Stimulated activated naive B cell treated with anti-CD40 and anti-IgM and Interleukin-4, amounts not matched to agents 10 μg/mL and 1 μg/mL and 100 μg/mL, for 72 hours (primary cell): ENCODE results near the gene ABI2.
"Not testable (repeated sequence)": the region's sequence is repeated elsewhere in the genome, so short reads cannot be mapped to it uniquely, and the experiment has no call there.

Source experiments
- ATAC-seq, 2 donors: fragments of 150-1000 bp; cut with Tn5 transposase; replicated peaks; 2 replicates each; pipeline ENCODE4 v1.10.0; 2021; ENCODE audit warnings: moderate library complexity in 1 of 2
- DNase-seq: peaks from one replicate; pipeline ENCODE4 v3.0.0; 2021
- H3K27ac Mint-ChIP-seq: one replicate; pipeline ENCODE4 v1.8.0; 2022; ENCODE audit warnings: mild to moderate bottlenecking, mixed read lengths
- H3K27me3 Mint-ChIP-seq, 2 donors: one replicate each; pipeline ENCODE4 v1.8.0; 2022; ENCODE audit warnings: mixed read lengths in 2 of 2
- H3K36me3 Mint-ChIP-seq, 2 donors: one replicate each; pipeline ENCODE4 v1.8.0; 2022; ENCODE audit warnings: mixed read lengths in 2 of 2, mild to moderate bottlenecking in 1 of 2
- H3K4me1 Mint-ChIP-seq, 2 donors: one replicate each; pipeline ENCODE4 v1.8.0; 2022; ENCODE audit warnings: mixed read lengths in 2 of 2, mild to moderate bottlenecking in 1 of 2
- H3K4me3 Mint-ChIP-seq, 2 donors: one replicate each; pipeline ENCODE4 v1.8.0; 2022; ENCODE audit warnings: mild to moderate bottlenecking in 2 of 2, mixed read lengths in 2 of 2, moderate library complexity in 1 of 2
- H3K9me3 Mint-ChIP-seq, 2 donors: one replicate each; pipeline ENCODE4 v1.8.0; 2022; ENCODE audit warnings: mixed read lengths in 2 of 2, mild to moderate bottlenecking in 1 of 2

The ABI2 gene

DNA sequence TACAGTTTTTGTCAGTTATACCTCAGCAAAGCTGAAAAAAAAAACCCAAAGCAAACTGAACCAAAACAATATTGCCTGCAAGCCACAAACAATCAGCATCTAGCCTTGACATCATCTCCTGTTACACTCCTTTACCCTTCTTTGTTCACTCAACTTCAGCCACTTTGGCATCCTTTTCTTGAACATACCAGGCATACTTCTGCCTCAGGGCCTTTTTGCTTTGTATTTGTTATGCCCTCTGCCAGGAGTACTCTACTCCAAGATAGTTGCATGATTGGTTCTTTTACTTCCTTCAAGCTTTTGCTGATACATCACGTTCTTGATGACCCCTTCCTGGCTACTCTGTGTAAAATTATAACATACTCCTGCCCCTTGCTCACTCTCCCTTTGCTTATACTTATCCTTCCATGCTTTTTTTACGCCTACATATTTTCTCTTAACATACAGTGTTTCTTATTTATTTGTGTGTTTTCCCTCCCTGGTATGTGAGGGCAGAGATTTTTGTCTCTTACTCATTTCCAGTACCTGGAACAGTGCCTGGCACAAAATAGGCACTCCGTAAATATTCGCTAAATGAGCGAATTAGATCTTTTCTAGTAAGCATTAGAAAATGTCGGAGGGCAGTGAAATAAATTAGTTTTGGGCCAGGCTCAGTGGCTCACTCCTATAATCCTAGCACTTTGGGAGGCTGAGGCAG, 12.7 kb downstream of the ABI2 start:
- H3K4me1 Mint-ChIP-seq = no peaks in the 10 kb centered on the region
- no peaks in the 10 kb centered on the region for H3K27me3 Mint-ChIP-seq
- DNase-seq (no peak), ATAC-seq (no peak)
- H3K9me3 Mint-ChIP-seq = no peaks in the 10 kb centered on the region
- peaks cover 14% of the 10 kb centered on the region in 2 donors for H3K36me3 Mint-ChIP-seq
- no peak overlapping the region for H3K27ac Mint-ChIP-seq
- no peak overlapping the region for H3K4me3 Mint-ChIP-seq

- Mint-ChIP-seq H3K27ac (no peak overlapping the region), H3K27me3 (no peaks in the 10 kb centered on the region), H3K4me1 (no peaks in the 10 kb centered on the region), H3K4me3 (no peak overlapping the region), H3K36me3 (peaks cover 11 to 16% of the 10 kb centered on the region in 2 donors), H3K9me3 (no peaks in the 10 kb centered on the region)
- DNase-seq (no peak), ATAC-seq (no peak)
Measured at GRCh38 chr2:203341741-203342310, 13.6 kb downstream of the ABI2 start.

DNA sequence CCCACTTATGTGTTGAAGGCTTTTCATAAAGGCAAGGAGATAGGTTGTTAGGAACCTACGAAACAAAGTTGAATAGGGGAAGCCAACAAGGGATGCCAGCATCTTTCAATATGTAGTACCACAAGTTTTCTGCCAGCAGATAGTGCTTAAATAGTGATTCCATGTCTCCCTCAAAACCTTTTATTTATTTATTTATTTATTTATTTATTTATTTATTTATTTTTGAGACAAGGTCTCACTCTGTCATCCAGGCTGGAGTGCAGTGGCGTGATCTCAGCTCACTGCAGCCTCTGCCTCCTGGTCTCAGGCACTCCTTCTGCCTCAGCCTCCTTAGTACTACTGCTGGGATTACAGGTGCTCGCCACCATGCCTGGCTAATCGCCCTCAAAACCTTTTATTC, 14.2 kb downstream of the ABI2 start:
- DNase-seq, H3K4me1 Mint-ChIP-seq: not testable (repeated sequence)

GRCh38 chr2:203344667-203345066, 16.5 kb downstream of the ABI2 start:
- Mint-ChIP-seq H3K27ac (no peak overlapping the region), H3K4me3 (no peak overlapping the region), H3K9me3 (no peaks in the 10 kb centered on the region), H3K4me1 (no peaks in the 10 kb centered on the region), H3K36me3 (peaks cover 12 to 15% of the 10 kb centered on the region in 2 donors), H3K27me3 (no peaks in the 10 kb centered on the region)
- ATAC-seq (no peak), DNase-seq (no peak)

More for the DNA sequence above, 14.2 kb downstream of the ABI2 start:
- peaks cover 11 to 16% of the 10 kb centered on the region in 2 donors for H3K36me3 Mint-ChIP-seq
- not testable (repeated sequence) for H3K27me3 Mint-ChIP-seq, H3K27ac Mint-ChIP-seq, H3K4me3 Mint-ChIP-seq, H3K9me3 Mint-ChIP-seq, ATAC-seq

- no peaks in the 10 kb centered on the region for H3K9me3 Mint-ChIP-seq
- no peak for DNase-seq
- no peaks in the 10 kb centered on the region for H3K27me3 Mint-ChIP-seq
- no peak overlapping the region for H3K4me3 Mint-ChIP-seq
- no peaks in the 10 kb centered on the region for H3K4me1 Mint-ChIP-seq
- no peak for ATAC-seq
- no peak overlapping the region for H3K27ac Mint-ChIP-seq
- H3K36me3 Mint-ChIP-seq = peaks cover 12 to 13% of the 10 kb centered on the region in 2 donors
Measured at GRCh38 chr2:203346612-203347011, 18.4 kb downstream of the ABI2 start.

DNA sequence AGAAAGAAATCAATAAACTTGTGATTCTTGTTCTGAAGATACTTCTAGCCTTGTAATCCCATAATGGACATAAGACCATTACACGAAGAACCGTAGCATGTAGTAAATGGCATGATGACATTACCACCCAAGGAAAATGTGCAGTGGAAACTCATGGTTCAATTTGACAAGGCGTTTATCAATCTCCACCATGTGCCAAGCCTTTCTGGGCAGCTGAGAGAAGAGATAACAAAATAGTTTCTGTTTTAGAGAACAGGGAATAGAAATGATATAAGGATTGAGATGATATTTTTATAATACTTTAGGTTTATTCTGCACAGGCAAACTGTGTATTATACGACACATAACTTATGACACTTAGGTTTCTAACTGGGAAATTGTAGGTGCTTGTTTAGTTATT, 19.2 kb downstream of the ABI2 start:
- H3K9me3 Mint-ChIP-seq = no peaks in the 10 kb centered on the region
- ATAC-seq (no peak), DNase-seq (no peak)
- no peaks in the 10 kb centered on the region for H3K4me1 Mint-ChIP-seq
- no peaks in the 10 kb centered on the region for H3K27me3 Mint-ChIP-seq
- H3K27ac Mint-ChIP-seq = no peak overlapping the region
- H3K4me3 Mint-ChIP-seq = no peak overlapping the region
- peaks cover 12 to 13% of the 10 kb centered on the region in 2 donors for H3K36me3 Mint-ChIP-seq

- Mint-ChIP-seq H3K4me1 (no peaks in the 10 kb centered on the region), H3K4me3 (no peak overlapping the region), H3K27ac (no peak overlapping the region), H3K27me3 (no peaks in the 10 kb centered on the region), H3K9me3 (no peaks in the 10 kb centered on the region), H3K36me3 (peaks cover 7 to 8% of the 10 kb centered on the region in 2 donors)
- DNase-seq (no peak), ATAC-seq (no peak)
Measured at GRCh38 chr2:203352604-203353255, 24.5 kb downstream of the ABI2 start.

- no peaks in the 10 kb centered on the region for H3K27me3 Mint-ChIP-seq
- H3K36me3 Mint-ChIP-seq = peaks cover 6 to 16% of the 10 kb centered on the region in 2 donors
- H3K9me3 Mint-ChIP-seq = peaks cover 0 to 4% of the 10 kb centered on the region in 2 donors
- ATAC-seq (no peak), DNase-seq (no peak)
- no peak overlapping the region for H3K27ac Mint-ChIP-seq
- H3K4me3 Mint-ChIP-seq = no peak overlapping the region
- H3K4me1 Mint-ChIP-seq = no peaks in the 10 kb centered on the region
Measured at GRCh38 chr2:203354966-203355365, 26.8 kb downstream of the ABI2 start.

DNA sequence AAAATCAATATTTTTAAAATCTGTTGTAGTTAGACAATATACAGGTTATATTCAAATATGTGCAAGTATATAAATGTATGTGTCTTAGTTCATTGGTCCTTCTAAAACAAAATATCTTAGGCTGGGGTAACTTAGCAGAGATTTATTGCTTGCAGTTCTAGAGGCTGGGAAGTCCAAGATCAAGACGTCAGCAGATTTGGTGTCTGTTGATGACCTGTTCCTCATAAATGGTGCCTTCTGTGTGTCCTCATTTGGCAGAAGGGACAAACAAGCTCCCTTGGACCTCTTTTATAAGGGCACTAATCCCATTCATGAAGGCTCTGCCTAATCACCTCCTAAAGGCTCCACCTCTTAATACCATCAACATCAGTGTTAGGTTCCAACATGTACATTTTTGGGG, 31.3 kb downstream of the ABI2 start:
- DNase-seq = no peak
- Mint-ChIP-seq H3K27me3 (no peaks in the 10 kb centered on the region), H3K9me3 (peaks cover 0 to 6% of the 10 kb centered on the region in 2 donors), H3K4me1 (peaks cover 7 to 10% of the 10 kb centered on the region in 2 donors), H3K36me3 (peaks cover 6 to 12% of the 10 kb centered on the region in 2 donors), H3K4me3 (no peak overlapping the region), H3K27ac (no peak overlapping the region)
- no peak for ATAC-seq

- no peak for ATAC-seq
- Mint-ChIP-seq H3K27me3 (no peaks in the 10 kb centered on the region), H3K4me1 (peaks cover 7 to 10% of the 10 kb centered on the region in 2 donors), H3K9me3 (peaks cover 0 to 6% of the 10 kb centered on the region in 2 donors), H3K4me3 (no peak overlapping the region), H3K36me3 (peaks cover 6 to 9% of the 10 kb centered on the region in 2 donors), H3K27ac (no peak overlapping the region)
- no peak for DNase-seq
Measured at GRCh38 chr2:203360833-203361430, 32.7 kb downstream of the ABI2 start.

GRCh38 chr2:203361495-203361894, 33.3 kb downstream of the ABI2 start:
- Mint-ChIP-seq H3K36me3 (peaks cover 6 to 8% of the 10 kb centered on the region in 2 donors), H3K4me1 (peaks cover 7 to 10% of the 10 kb centered on the region in 2 donors), H3K9me3 (peaks cover 0 to 6% of the 10 kb centered on the region in 2 donors), H3K4me3 (no peak overlapping the region), H3K27me3 (no peaks in the 10 kb centered on the region), H3K27ac (no peak overlapping the region)
- DNase-seq (no peak), ATAC-seq (no peak)

- Mint-ChIP-seq H3K27me3 (no peaks in the 10 kb centered on the region), H3K4me3 (no peak overlapping the region), H3K36me3 (peaks cover 6 to 8% of the 10 kb centered on the region in 2 donors), H3K9me3 (peaks cover 0 to 6% of the 10 kb centered on the region in 2 donors), H3K4me1 (peaks cover 7 to 10% of the 10 kb centered on the region in 2 donors), H3K27ac (no peak overlapping the region)
- DNase-seq (no peak), ATAC-seq (no peak)
Measured at GRCh38 chr2:203361922-203362321, 33.7 kb downstream of the ABI2 start.

DNA sequence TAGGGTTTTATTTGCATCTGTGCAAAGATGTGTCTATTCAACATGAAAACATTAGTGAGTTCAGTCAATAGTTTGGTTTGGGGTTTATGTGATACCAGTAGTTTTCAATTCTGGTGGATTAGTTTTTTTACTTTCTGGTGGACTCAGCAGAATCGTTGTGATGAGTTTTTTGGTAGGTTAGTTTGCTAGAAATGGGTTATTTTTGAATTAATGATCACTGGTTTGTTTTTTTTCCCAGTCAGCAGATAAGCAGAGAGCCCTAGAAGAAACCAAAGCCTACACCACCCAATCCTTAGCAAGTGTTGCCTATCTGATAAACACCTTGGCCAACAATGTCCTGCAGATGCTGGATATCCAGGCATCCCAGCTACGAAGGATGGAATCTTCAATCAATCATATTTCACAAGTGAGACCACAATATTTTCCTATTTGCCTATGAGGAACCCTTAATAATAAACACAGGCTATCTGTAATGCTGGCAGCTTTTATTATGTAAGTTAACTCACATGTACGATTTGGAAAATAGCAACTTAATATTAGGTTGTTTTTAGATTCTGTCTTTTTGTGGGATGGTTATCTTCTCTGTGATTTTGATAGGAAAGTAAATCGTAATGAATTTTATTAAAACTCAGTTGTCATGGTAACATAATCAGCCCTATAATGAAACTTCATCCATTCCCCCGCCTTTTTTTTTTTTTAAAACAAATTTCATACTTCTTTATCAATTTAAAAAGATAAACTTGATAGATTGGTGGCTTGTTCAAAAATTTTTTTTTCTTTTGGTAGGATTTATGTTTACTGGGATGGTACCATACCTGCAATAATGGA, 38.7 kb downstream of the ABI2 start:
- Mint-ChIP-seq H3K9me3 (no peaks in the 10 kb centered on the region), H3K36me3 (peaks cover 8 to 11% of the 10 kb centered on the region in 2 donors), H3K4me1 (no peaks in the 10 kb centered on the region), H3K27me3 (no peaks in the 10 kb centered on the region), H3K27ac (no peak overlapping the region), H3K4me3 (no peak overlapping the region)
- DNase-seq = no peak
- ATAC-seq = no peak

GRCh38 chr2:203372706-203373105, 44.5 kb downstream of the ABI2 start:
- not testable (repeated sequence) for H3K27ac Mint-ChIP-seq, H3K9me3 Mint-ChIP-seq, H3K4me3 Mint-ChIP-seq, DNase-seq, H3K4me1 Mint-ChIP-seq, H3K27me3 Mint-ChIP-seq, ATAC-seq
- peaks cover 8 to 22% of the 10 kb centered on the region in 2 donors for H3K36me3 Mint-ChIP-seq
